Activated CD4-positive, CD25-positive, alpha-beta regulatory T cell treated with anti-CD3 and anti-CD28 coated beads, Interleukin-2, amount 50 U/mL, for 16 hours (primary cell): Measurements from ENCODE around the gene PCDH9.

Experiments
- DNase-seq: peaks from one replicate; pipeline ENCODE4 v3.0.0-alpha.2; 2020; ENCODE audit warnings: low read depth, low spot score

The PCDH9 gene

GRCh38 chr13:66577358-66577757, 652.8 kb downstream of the PCDH9 start:
- DNase-seq = no peak

GRCh38 chr13:66576381-66576780, 653.8 kb downstream of the PCDH9 start:
- DNase-seq = no peak

- DNase-seq = no peak
Measured at GRCh38 chr13:66574606-66575005, 655.5 kb downstream of the PCDH9 start.

GRCh38 chr13:66567899-66568612, 662.1 kb downstream of the PCDH9 start:
- DNase-seq = no peak

GRCh38 chr13:66565279-66565678, 664.9 kb downstream of the PCDH9 start:
- DNase-seq = no peak

GRCh38 chr13:66563076-66563475, 667.1 kb downstream of the PCDH9 start:
- DNase-seq = no peak

GRCh38 chr13:66562054-66562453, 668.1 kb downstream of the PCDH9 start:
- DNase-seq = no peak

GRCh38 chr13:66560991-66561390, 669.1 kb downstream of the PCDH9 start:
- DNase-seq = no peak

GRCh38 chr13:66560189-66560588, 669.9 kb downstream of the PCDH9 start:
- no peak for DNase-seq

GRCh38 chr13:66559093-66559492, 671.0 kb downstream of the PCDH9 start:
- DNase-seq = no peak

- DNase-seq = no peak
Measured at GRCh38 chr13:66558506-66558905, 671.6 kb downstream of the PCDH9 start.

GRCh38 chr13:66557357-66557756, 672.8 kb downstream of the PCDH9 start:
- no peak for DNase-seq

- no peak for DNase-seq
Measured at GRCh38 chr13:66556306-66556705, 673.8 kb downstream of the PCDH9 start.

GRCh38 chr13:66553391-66553790, 676.7 kb downstream of the PCDH9 start:
- no peak for DNase-seq

- no peak for DNase-seq
Measured at GRCh38 chr13:66551128-66551527, 679.0 kb downstream of the PCDH9 start.

GRCh38 chr13:66547685-66548084, 682.5 kb downstream of the PCDH9 start:
- no peak for DNase-seq

GRCh38 chr13:66546534-66547379, 683.4 kb downstream of the PCDH9 start:
- DNase-seq = no peak

GRCh38 chr13:66543780-66544179, 686.4 kb downstream of the PCDH9 start:
- DNase-seq = no peak

GRCh38 chr13:66537417-66537816, 692.7 kb downstream of the PCDH9 start:
- DNase-seq = no peak

- DNase-seq = no peak
Measured at GRCh38 chr13:66536746-66537145, 693.4 kb downstream of the PCDH9 start.

- no peak for DNase-seq
Measured at GRCh38 chr13:66534561-66534960, 695.6 kb downstream of the PCDH9 start.

- DNase-seq = no peak
Measured at GRCh38 chr13:66532845-66533244, 697.3 kb downstream of the PCDH9 start.

GRCh38 chr13:66532146-66532545, 698.0 kb downstream of the PCDH9 start:
- no peak for DNase-seq
